Endothelial cell (in vitro differentiated cells): ENCODE data around the gene ABHD17C. TPM values are rescaled to one million over a fixed set of nuclear protein-coding genes. Genes with fewer than 3 reads are reported as not detected.

Experiments used
- DNase-seq: peaks from one replicate; pipeline ENCODE4 v3.0.0; 2021; ENCODE audit warnings: low spot score
- H3K27ac Mint-ChIP-seq: one replicate; pipeline ENCODE4 v1.8.0; 2021; ENCODE audit warnings: mixed read lengths, inconsistent platforms; ENCODE audit not compliant: unreplicated experiment
- H3K27me3 Mint-ChIP-seq: one replicate; pipeline ENCODE4 v1.8.0; 2021; ENCODE audit warnings: mild to moderate bottlenecking, moderate library complexity, mixed read lengths, inconsistent platforms; ENCODE audit not compliant: unreplicated experiment
- H3K36me3 Mint-ChIP-seq: one replicate; pipeline ENCODE4 v1.8.0; 2021; ENCODE audit warnings: mild to moderate bottlenecking, low read depth, mixed read lengths, inconsistent platforms; ENCODE audit not compliant: unreplicated experiment
- H3K4me1 Mint-ChIP-seq: one replicate; pipeline ENCODE4 v1.8.0; 2021; ENCODE audit warnings: mild to moderate bottlenecking, mixed read lengths, inconsistent platforms; ENCODE audit not compliant: unreplicated experiment
- H3K4me3 Mint-ChIP-seq: one replicate; pipeline ENCODE4 v1.8.0; 2021; ENCODE audit warnings: mild to moderate bottlenecking, mixed read lengths, inconsistent platforms; ENCODE audit not compliant: unreplicated experiment
- H3K9me3 Mint-ChIP-seq: one replicate; pipeline ENCODE4 v1.8.0; 2021; ENCODE audit warnings: mixed read lengths, inconsistent platforms; ENCODE audit not compliant: unreplicated experiment
- total RNA-seq: library from RNA; stranded (reverse); fragmentation: NEBNext Ultra II Directional; extraction: Animal tissue kit (Norgen Biotek cat#: 25700); gene quantifications from one replicate; pipeline ENCODE4 v1.2.1, GENCODE V29; 2021; ENCODE audit not compliant: unreplicated experiment
- TF ChIP-seq, protein P1 (sequence below): fragments of 200-600 bp; sonication (generic); IDR thresholded peaks from one replicate; pipeline ENCODE4 v1.5.0; 2021; ENCODE audit warnings: antibody characterized with exemption; ENCODE audit not compliant: unreplicated experiment

ABHD17C gene
- total RNA-seq, 1 donor from 2014 or later: 3.3 TPM

DNA sequence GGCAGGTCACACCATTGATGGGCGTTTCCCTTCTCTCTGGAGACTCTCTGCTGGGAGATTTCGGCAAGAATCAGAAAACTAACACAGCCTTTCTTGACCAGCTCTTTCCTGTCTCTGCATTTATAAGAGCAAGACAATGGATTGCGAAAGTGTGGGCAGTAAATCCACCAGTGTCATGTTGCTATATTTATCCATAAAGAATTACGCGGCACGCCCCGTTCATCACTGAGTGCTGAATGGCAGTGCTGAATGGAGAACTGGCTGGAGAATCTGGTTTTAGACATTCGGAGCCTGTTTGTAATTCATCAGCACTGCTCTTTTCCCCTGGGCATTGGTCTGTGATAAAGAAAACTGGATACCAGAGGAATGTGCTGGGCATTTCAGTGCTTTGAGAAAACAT, 82.0 kb downstream of the ABHD17C start:
- peaks cover 7% of the 10 kb centered on the region for H3K27me3 Mint-ChIP-seq
- H3K4me1 Mint-ChIP-seq: peaks cover 21% of the 10 kb centered on the region
- no peak overlapping the region for H3K27ac Mint-ChIP-seq
- TF ChIP-seq, protein P1, sequence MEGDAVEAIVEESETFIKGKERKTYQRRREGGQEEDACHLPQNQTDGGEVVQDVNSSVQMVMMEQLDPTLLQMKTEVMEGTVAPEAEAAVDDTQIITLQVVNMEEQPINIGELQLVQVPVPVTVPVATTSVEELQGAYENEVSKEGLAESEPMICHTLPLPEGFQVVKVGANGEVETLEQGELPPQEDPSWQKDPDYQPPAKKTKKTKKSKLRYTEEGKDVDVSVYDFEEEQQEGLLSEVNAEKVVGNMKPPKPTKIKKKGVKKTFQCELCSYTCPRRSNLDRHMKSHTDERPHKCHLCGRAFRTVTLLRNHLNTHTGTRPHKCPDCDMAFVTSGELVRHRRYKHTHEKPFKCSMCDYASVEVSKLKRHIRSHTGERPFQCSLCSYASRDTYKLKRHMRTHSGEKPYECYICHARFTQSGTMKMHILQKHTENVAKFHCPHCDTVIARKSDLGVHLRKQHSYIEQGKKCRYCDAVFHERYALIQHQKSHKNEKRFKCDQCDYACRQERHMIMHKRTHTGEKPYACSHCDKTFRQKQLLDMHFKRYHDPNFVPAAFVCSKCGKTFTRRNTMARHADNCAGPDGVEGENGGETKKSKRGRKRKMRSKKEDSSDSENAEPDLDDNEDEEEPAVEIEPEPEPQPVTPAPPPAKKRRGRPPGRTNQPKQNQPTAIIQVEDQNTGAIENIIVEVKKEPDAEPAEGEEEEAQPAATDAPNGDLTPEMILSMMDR: no peak
- H3K36me3 Mint-ChIP-seq: no peaks in the 10 kb centered on the region
- no peaks in the 10 kb centered on the region for H3K9me3 Mint-ChIP-seq
- DNase-seq: no peak
- H3K4me3 Mint-ChIP-seq: no peak overlapping the region

DNA sequence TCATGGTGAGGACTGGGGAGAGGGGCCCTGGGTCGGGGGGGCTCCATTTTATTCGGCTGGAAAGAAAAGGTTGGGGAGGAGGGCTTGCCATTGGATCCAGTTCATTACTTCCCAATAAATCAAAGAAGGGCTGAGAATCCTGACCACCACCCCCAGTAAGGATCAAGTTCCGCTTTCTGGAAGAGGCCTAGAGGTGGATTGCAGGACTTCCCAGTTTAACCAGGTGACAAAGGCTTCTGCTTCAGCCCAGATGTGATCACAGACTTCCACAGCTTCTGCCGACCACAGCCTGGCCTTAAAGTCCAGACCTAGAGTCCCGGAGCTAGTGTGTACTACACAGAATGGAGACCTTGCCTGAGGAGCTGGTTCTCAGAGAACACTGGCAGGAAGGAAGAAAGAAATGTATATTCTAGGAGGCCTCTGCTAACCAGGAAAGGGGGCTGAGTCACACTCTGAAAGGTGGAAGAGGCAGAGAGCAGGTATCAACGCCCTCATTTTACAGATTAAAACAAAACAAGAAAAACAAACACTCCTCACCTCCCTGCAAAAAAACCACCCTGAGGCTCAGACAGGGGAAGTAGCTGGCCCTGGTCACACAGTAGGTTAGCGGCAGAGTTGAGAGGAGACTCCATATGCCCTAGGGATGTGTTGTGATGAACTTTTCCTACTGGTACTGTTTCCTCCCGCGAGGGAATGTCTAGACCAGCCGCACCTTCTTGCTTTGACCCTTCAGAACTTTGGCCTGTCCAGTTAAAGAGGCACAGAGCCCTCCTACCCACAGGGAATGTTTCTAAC, 82.9 kb downstream of the ABHD17C start:
- Mint-ChIP-seq H3K27ac (no peak overlapping the region), H3K9me3 (no peaks in the 10 kb centered on the region), H3K4me1 (peaks cover 21% of the 10 kb centered on the region), H3K36me3 (no peaks in the 10 kb centered on the region), H3K4me3 (no peak overlapping the region), H3K27me3 (peaks cover 7% of the 10 kb centered on the region)
- DNase-seq: no peak
- TF ChIP-seq, protein P1: no peak

DNA sequence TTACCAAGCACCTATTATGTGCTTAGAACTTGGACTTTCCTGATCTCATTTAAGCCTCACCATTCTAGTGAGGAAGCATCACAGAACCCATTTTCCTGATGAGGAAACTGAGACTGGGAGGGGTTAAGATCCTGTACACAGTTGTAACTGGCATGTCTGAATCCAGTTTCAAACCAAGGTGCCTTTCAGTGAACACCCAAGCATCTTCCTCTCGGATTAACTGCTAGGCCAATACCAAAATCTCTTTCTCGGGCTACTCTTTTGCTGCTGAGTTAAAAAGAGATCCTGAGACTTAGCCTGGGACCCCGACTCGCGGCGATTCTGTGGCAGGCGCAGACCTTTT, 83.5 kb downstream of the ABHD17C start:
- H3K4me3 Mint-ChIP-seq: no peak overlapping the region

DNA sequence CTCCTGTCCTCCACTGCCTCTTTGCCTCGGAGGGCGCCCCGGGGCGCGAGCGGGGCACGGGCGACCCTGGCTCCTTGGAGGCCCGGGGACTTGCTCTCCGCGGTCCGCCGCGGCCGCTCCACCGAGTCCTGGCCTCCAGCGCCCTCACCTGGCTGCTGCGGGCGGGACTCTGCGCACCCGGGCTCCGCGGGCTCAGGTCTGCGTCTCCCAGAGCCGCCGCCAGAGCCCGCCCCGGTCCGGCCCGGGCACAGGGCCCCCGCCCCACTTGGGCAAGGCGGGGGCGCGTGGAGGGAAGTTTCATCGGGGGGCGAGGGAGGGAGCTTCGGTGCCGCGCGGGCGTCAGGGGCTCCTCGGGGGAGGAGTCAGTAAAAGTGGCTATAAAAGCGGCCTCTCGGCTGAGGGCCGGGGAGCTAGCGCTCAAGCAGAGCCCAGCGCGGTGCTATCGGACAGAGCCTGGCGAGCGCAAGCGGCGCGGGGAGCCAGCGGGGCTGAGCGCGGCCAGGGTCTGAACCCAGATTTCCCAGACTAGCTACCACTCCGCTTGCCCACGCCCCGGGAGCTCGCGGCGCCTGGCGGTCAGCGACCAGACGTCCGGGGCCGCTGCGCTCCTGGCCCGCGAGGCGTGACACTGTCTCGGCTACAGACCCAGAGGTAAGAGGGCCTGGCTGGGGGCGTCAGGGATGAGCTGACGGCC, 84.0 kb downstream of the ABHD17C start, which contains the start of gene CEMIP:
TSS of gene CEMIP (plus strand) at position 407 of the 694 bp plus-strand sequence. CDS start 94,510 bp downstream, outside the sequence.
- Mint-ChIP-seq H3K36me3 (no peaks in the 10 kb centered on the region), H3K27ac (no peak within 1 kb of the TSS), H3K4me3 (peak within 1 kb of the TSS; percentile 1), H3K9me3 (no peaks in the 10 kb centered on the region), H3K27me3 (peaks cover 7% of the 10 kb centered on the region), H3K4me1 (peaks cover 21% of the 10 kb centered on the region)
- TF ChIP-seq, protein P1: peak; percentile 60
- peak; percentile 95 for DNase-seq

More for the DNA sequence above, 83.5 kb downstream of the ABHD17C start:
- no peaks in the 10 kb centered on the region for H3K9me3 Mint-ChIP-seq
- TF ChIP-seq, protein P1: no peak
- peaks cover 21% of the 10 kb centered on the region for H3K4me1 Mint-ChIP-seq
- H3K27me3 Mint-ChIP-seq: peaks cover 7% of the 10 kb centered on the region
- H3K27ac Mint-ChIP-seq: no peak overlapping the region
- H3K36me3 Mint-ChIP-seq: no peaks in the 10 kb centered on the region
- DNase-seq: no peak
